ENCODE measurements around the gene ZSCAN1. TPM values are rescaled to one million over a fixed set of nuclear protein-coding genes. Genes with fewer than 3 reads are reported as not detected.
A peak's percentile ranks its signal among the peaks of the same experiment; 100 is the strongest.

ZSCAN1 gene
- total and polyA plus RNA-seq, 12 donors: 0.15 to 0.32 (median 0.28) TPM; not detected in 9

DNA sequence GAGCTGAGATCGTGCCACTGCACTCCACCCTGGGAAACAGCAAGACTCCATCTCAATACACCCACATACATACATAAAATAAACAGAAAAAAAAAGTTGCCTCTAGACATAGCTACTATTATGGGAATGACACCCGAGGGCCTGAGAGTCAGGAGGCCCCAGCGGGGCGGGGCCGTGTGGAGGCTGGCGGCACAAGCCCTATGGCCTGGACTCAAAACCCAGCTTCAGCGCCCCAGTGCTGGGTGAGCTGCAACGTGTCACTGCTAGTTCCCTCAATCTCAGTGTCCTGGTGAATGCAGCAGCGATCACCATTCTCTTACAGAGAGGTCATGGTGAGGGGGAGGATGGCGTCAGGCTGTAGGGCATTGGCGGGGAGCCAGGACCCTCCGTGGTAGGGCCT is 9.2 kb upstream of the ZSCAN1 start:
- H3K27me3 ChIP-seq: no peaks in the 10 kb centered on the region
- ATAC-seq (no peak), DNase-seq (no peak)
- H3K4me1 ChIP-seq: no peaks in the 10 kb centered on the region
- intact Hi-C loops (cut with DNase I): loop anchor here in 2 of 10 donors (5.0 kb wide), 1 partner anchor 133 kb away; no protein-coding TSS in a partner anchor
- TF ChIP-seq, protein P1, sequence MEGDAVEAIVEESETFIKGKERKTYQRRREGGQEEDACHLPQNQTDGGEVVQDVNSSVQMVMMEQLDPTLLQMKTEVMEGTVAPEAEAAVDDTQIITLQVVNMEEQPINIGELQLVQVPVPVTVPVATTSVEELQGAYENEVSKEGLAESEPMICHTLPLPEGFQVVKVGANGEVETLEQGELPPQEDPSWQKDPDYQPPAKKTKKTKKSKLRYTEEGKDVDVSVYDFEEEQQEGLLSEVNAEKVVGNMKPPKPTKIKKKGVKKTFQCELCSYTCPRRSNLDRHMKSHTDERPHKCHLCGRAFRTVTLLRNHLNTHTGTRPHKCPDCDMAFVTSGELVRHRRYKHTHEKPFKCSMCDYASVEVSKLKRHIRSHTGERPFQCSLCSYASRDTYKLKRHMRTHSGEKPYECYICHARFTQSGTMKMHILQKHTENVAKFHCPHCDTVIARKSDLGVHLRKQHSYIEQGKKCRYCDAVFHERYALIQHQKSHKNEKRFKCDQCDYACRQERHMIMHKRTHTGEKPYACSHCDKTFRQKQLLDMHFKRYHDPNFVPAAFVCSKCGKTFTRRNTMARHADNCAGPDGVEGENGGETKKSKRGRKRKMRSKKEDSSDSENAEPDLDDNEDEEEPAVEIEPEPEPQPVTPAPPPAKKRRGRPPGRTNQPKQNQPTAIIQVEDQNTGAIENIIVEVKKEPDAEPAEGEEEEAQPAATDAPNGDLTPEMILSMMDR (IDR thresholded peaks at IDR 0.05): no peak
- no peak overlapping the region for H3K4me3 ChIP-seq
- H3K36me3 ChIP-seq: no peaks in the 10 kb centered on the region
- peaks cover 0 to 51% (median 0%) of the 10 kb centered on the region in 11 donors for H3K9me3 ChIP-seq
- WGBS, 2 donors: 93 to 95% methylated on average over 12 of the region's 12 CpGs
- H3K27ac ChIP-seq: no peak overlapping the region

- Histone ChIP-seq H3K27ac (peak overlapping the region in 3 of 10 donors; percentile 42 to 70 (median 44)), H3K9me3 (peaks cover 0 to 56% (median 0%) of the 10 kb centered on the region in 11 donors), H3K4me3 (peak overlapping the region; percentile 25 to 64 (median 52)), H3K4me1 (peaks cover 0 to 11% (median 5%) of the 10 kb centered on the region in 9 donors), H3K27me3 (peaks cover 0 to 13% (median 0%) of the 10 kb centered on the region in 7 donors), H3K36me3 (no peaks in the 10 kb centered on the region)
- 2% methylated on average over 18 to 20 of the region's 20 CpGs for WGBS, 2 donors
- no peak for DNase-seq
- TF ChIP-seq, protein P1 (IDR thresholded peaks at IDR 0.05): no peak
- peak in 1 of 8 donors; percentile 6 for ATAC-seq
- intact Hi-C loops (cut with DNase I): no loop called here
Measured at GRCh38 chr19:58034477-58034793, 610 bp downstream of the ZSCAN1 start.

DNA sequence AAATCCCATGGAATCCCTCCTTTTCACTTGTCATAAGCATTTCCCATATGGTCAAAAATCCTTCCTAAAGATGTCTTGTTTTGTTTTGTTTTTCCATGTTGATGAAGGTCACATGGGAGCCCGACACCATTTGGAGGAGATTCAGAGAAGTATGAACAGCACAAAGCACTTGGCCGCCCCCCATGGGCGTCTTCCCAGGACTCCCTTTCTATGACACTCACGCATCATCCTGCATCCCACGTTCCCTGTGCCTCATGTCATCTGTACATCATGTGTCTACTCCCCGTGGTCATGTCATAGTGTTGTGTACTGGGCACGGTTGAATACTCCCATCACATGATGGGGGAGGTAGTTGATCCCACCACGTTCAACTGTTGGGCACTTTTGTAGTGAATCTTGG is 2.0 kb downstream of the ZSCAN1 start:
- Histone ChIP-seq H3K9me3 (peaks cover 0 to 62% (median 0%) of the 10 kb centered on the region in 11 donors), H3K4me1 (peaks cover 0 to 11% (median 5%) of the 10 kb centered on the region in 9 donors), H3K27me3 (peaks cover 0 to 13% (median 0%) of the 10 kb centered on the region in 7 donors), H3K4me3 (no peak overlapping the region), H3K36me3 (no peaks in the 10 kb centered on the region), H3K27ac (no peak overlapping the region)
- TF ChIP-seq, protein P1 (IDR thresholded peaks at IDR 0.05): no peak
- DNase-seq (no peak), ATAC-seq (no peak)
- intact Hi-C loops (cut with DNase I): no loop called here
- WGBS, 2 donors: 65 to 70% methylated on average over 8 of the region's 8 CpGs

DNA sequence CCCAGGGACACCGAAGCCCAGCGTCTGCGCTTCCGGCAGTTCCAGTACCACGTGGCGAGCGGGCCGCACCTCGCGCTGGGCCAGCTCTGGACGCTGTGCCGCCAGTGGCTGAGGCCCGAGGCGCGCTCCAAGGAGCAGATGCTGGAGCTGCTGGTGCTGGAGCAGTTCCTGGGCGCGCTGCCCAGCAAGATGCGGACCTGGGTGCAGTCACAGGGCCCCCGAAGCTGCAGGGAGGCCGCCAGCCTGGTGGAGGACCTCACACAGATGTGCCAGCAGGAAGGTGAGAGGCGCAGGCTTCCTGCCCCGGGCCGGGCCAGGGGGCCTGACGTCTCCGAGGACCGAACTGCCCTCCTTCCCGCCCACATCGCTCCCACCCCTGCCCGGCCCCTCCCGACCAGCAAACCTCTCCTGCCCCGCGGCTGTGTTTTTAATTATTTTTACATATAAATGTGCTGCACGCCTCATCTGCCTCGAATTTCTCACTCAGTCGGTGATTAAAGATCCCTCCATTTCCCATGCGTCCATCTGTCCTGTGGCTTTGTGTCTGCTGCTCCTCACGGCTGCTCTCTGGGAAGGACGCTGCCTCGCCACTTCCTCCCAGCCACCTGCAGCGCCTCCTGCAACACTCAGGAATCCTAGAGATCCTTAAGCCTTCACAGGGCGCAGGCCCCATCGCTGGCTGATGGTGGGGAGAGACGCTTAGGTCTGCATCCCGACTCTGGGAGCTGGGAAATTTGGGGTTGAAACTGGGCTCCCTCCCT is 4.3 kb downstream of the ZSCAN1 start:
- Histone ChIP-seq H3K4me1 (peaks cover 0 to 10% (median 4%) of the 10 kb centered on the region in 9 donors), H3K4me3 (no peak overlapping the region), H3K36me3 (no peaks in the 10 kb centered on the region), H3K27me3 (peaks cover 0 to 12% (median 0%) of the 10 kb centered on the region in 7 donors), H3K27ac (no peak overlapping the region), H3K9me3 (peaks cover 0 to 73% (median 7%) of the 10 kb centered on the region in 11 donors)
- 16 to 24% methylated on average over 43 to 44 of the region's 44 CpGs for WGBS, 2 donors
- DNase-seq (peak in 1 of 2 donors; percentile 42), ATAC-seq (no peak)
- TF ChIP-seq, protein P1 (IDR thresholded peaks at IDR 0.05): no peak
- intact Hi-C loops (cut with DNase I): no loop called here

Data from heart right ventricle (tissue), 16 donors.